ENCODE results near the gene C2CD2L.

DNA sequence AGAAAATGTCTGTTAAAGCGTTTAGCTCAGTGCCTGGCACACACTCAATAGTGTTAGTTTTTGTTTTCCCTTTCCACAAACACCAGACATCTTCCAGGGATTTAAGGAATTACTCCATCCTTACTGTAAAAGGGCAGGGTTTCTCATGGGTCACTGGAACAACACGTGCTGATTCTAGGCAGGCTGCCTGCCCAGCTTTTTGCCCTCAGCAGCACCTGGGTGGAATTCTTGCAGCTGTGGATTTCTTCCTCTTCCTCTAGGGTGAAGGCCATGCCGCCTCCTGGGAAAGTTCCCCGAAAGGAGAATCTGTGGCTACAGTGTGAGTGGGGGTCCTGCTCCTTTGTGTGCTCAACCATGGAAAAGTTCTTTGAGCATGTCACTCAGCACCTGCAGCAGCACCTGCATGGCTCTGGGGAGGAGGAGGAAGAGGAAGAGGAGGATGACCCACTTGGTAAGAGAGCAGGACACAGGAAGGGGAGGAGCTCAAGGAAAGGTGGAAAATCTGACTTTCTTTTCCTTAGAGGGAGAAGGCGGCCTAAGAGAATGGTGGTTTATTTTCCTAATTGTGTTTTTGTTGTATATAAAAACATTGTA is 19.6 kb downstream of the C2CD2L start:
- TF ChIP-seq MAZ (IDR thresholded peaks at IDR 0.05; ENCODE audit: borderline replicate concordance, low read depth, low read length) (no peak), POLR2A (IDR thresholded peaks at IDR 0.05; ENCODE audit: low read depth, low read length) (no peak), RAD21 (IDR thresholded peaks at IDR 0.05; ENCODE audit: low read length) (no peak), MXI1 (IDR thresholded peaks at IDR 0.05; ENCODE audit: borderline replicate concordance, low read depth, low read length) (no peak)
- TF ChIP-seq, protein P1, sequence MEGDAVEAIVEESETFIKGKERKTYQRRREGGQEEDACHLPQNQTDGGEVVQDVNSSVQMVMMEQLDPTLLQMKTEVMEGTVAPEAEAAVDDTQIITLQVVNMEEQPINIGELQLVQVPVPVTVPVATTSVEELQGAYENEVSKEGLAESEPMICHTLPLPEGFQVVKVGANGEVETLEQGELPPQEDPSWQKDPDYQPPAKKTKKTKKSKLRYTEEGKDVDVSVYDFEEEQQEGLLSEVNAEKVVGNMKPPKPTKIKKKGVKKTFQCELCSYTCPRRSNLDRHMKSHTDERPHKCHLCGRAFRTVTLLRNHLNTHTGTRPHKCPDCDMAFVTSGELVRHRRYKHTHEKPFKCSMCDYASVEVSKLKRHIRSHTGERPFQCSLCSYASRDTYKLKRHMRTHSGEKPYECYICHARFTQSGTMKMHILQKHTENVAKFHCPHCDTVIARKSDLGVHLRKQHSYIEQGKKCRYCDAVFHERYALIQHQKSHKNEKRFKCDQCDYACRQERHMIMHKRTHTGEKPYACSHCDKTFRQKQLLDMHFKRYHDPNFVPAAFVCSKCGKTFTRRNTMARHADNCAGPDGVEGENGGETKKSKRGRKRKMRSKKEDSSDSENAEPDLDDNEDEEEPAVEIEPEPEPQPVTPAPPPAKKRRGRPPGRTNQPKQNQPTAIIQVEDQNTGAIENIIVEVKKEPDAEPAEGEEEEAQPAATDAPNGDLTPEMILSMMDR (conservative IDR thresholded peaks at IDR 0.05; ENCODE audit: low read depth, low read length): no peak
